Measurements from ENCODE around the gene KCNF1. TPM values are rescaled to one million over a fixed set of nuclear protein-coding genes. Genes with fewer than 3 reads are reported as not detected.
"Not testable (repeated sequence)": the region's sequence is repeated elsewhere in the genome, so short reads cannot be mapped to it uniquely, and the experiment has no call there.

The KCNF1 gene
- total RNA-seq, 1 donor from 2014 or later = 0.83 TPM

- Mint-ChIP-seq H3K4me1 (no peaks in the 10 kb centered on the region), H3K36me3 (no peaks in the 10 kb centered on the region), H3K27ac (no peak overlapping the region), H3K27me3 (ENCODE audit: low read depth) (peaks cover 29% of the 10 kb centered on the region), H3K9me3 (peaks cover 13% of the 10 kb centered on the region), H3K4me3 (no peak overlapping the region)
- TF ChIP-seq, protein P1, sequence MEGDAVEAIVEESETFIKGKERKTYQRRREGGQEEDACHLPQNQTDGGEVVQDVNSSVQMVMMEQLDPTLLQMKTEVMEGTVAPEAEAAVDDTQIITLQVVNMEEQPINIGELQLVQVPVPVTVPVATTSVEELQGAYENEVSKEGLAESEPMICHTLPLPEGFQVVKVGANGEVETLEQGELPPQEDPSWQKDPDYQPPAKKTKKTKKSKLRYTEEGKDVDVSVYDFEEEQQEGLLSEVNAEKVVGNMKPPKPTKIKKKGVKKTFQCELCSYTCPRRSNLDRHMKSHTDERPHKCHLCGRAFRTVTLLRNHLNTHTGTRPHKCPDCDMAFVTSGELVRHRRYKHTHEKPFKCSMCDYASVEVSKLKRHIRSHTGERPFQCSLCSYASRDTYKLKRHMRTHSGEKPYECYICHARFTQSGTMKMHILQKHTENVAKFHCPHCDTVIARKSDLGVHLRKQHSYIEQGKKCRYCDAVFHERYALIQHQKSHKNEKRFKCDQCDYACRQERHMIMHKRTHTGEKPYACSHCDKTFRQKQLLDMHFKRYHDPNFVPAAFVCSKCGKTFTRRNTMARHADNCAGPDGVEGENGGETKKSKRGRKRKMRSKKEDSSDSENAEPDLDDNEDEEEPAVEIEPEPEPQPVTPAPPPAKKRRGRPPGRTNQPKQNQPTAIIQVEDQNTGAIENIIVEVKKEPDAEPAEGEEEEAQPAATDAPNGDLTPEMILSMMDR (IDR thresholded peaks at IDR 0.05; ENCODE audit: unreplicated experiment) = no peak
- no peak for DNase-seq (ENCODE audit: low spot score in 2 of 2, unreplicated experiment in 2 of 2)
Observed at GRCh38 chr2:10954856-10955818, 43.4 kb downstream of the KCNF1 start.

- no peak for DNase-seq (ENCODE audit: low spot score in 2 of 2, unreplicated experiment in 2 of 2)
- TF ChIP-seq, protein P1 (IDR thresholded peaks at IDR 0.05; ENCODE audit: unreplicated experiment) = no peak
- H3K36me3 Mint-ChIP-seq = no peaks in the 10 kb centered on the region
- no peak overlapping the region for H3K27ac Mint-ChIP-seq
- H3K9me3 Mint-ChIP-seq = peaks cover 6% of the 10 kb centered on the region
- no peaks in the 10 kb centered on the region for H3K4me1 Mint-ChIP-seq
- H3K4me3 Mint-ChIP-seq = no peak overlapping the region
- H3K27me3 Mint-ChIP-seq (ENCODE audit: low read depth) = peaks cover 23% of the 10 kb centered on the region
Observed at GRCh38 chr2:10956006-10956790, 44.5 kb downstream of the KCNF1 start.

DNA sequence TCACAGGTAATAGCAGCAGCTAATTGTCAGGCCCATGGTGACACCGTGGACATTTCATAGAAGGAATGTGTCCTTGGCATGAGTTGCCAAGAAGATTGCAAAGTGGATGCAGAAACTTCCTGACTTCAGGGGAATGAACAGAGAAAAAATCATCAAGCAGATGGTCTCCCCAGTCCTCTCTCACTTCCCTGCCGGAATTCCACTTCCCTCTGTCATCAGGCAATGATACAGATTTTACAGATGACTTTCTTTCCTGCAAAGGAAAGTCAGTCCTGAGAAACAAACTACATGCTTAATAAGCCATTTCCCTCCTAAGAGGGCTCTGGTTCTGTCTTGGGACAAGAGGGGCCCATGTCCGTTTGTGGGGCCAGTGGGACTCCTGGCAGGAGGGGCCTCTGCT is 45.7 kb downstream of the KCNF1 start:
- no peak for DNase-seq (ENCODE audit: low spot score in 2 of 2, unreplicated experiment in 2 of 2)
- Mint-ChIP-seq H3K4me1 (no peaks in the 10 kb centered on the region), H3K36me3 (no peaks in the 10 kb centered on the region), H3K4me3 (no peak overlapping the region), H3K9me3 (peaks cover 6% of the 10 kb centered on the region), H3K27me3 (ENCODE audit: low read depth) (peaks cover 19% of the 10 kb centered on the region), H3K27ac (no peak overlapping the region)
- TF ChIP-seq, protein P1 (IDR thresholded peaks at IDR 0.05; ENCODE audit: unreplicated experiment) = no peak

DNA sequence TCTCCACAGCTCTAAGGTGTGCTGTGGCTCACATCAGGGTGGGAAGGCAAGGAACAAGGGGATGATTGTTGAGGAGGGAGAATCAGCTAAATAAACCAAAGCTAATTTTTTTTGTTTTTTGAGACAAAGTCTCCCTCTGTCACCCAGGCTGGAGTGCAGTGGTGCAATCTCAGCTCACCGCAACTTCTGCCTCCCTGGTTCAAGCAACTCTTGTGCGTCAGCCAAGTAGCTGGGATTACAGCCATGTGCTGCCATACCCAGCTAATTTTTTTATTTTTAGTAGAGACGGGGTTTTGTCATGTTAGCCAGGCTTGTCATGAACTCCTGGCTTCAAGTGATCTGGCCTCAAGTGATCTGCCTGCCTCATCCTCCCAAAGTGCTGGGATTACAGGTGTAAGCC is 46.7 kb downstream of the KCNF1 start:
- not testable (repeated sequence) for H3K4me3 Mint-ChIP-seq; H3K9me3 Mint-ChIP-seq; DNase-seq (ENCODE audit: low spot score in 2 of 2, unreplicated experiment in 2 of 2); H3K4me1 Mint-ChIP-seq; H3K36me3 Mint-ChIP-seq; H3K27ac Mint-ChIP-seq
- peaks cover 27% of the 10 kb centered on the region for H3K27me3 Mint-ChIP-seq (ENCODE audit: low read depth)

GRCh38 chr2:10960606-10961489 is 49.1 kb downstream of the KCNF1 start:
- H3K9me3 Mint-ChIP-seq = peaks cover 5% of the 10 kb centered on the region
- no peak overlapping the region for H3K27ac Mint-ChIP-seq
- H3K36me3 Mint-ChIP-seq = no peaks in the 10 kb centered on the region
- H3K27me3 Mint-ChIP-seq (ENCODE audit: low read depth) = peaks cover 42% of the 10 kb centered on the region
- no peak overlapping the region for H3K4me3 Mint-ChIP-seq
- H3K4me1 Mint-ChIP-seq = peaks cover 13% of the 10 kb centered on the region
- TF ChIP-seq, protein P1 (IDR thresholded peaks at IDR 0.05; ENCODE audit: unreplicated experiment) = no peak
- DNase-seq (ENCODE audit: low spot score in 2 of 2, unreplicated experiment in 2 of 2) = no peak
